RWPE2 (cell line): Measurements from ENCODE around the gene LUM.

Experiments used
- ATAC-seq: fragments of 200-7000 bp; cut with Tn5 transposase; 3 replicates; pipeline ENCODE4 v1.9.1; 2021; ENCODE audit warnings: low read depth
- DNase-seq: peaks from one replicate; pipeline ENCODE4 v3.0.0-alpha.2; 2020; ENCODE audit warnings: low spot score
- H3K27ac ChIP-seq: fragments of 450-650 bp; 2 replicates; pipeline ENCODE4 v1.5.1; 2017; ENCODE audit warnings: mild to moderate bottlenecking; ENCODE audit not compliant: poor library complexity, severe bottlenecking
- H3K27me3 ChIP-seq: fragments of 250-450 bp; sonication (Bioruptor Pico); 2 replicates; pipeline ENCODE4 v1.5.1; 2021; ENCODE audit warnings: mild to moderate bottlenecking, moderate library complexity; ENCODE audit not compliant: insufficient read depth, poor library complexity, severe bottlenecking
- H3K36me3 ChIP-seq: fragments of 250-450 bp; sonication (Bioruptor Pico); 2 replicates; pipeline ENCODE4 v1.5.1; 2020; ENCODE audit warnings: low read depth, mild to moderate bottlenecking, moderate library complexity
- H3K4me1 ChIP-seq: fragments of 250-450 bp; sonication (Bioruptor Pico); 2 replicates; pipeline ENCODE4 v1.5.1; 2021; ENCODE audit warnings: mild to moderate bottlenecking, moderate library complexity; ENCODE audit not compliant: insufficient read depth, poor library complexity, severe bottlenecking
- H3K4me3 ChIP-seq: fragments of 250-450 bp; sonication (Bioruptor Pico); 2 replicates; pipeline ENCODE4 v1.5.1; 2021; ENCODE audit warnings: mild to moderate bottlenecking, moderate library complexity; ENCODE audit not compliant: severe bottlenecking
- H3K9me3 ChIP-seq: fragments of 250-450 bp; sonication (Bioruptor Pico); 2 replicates; pipeline ENCODE4 v1.5.1; 2021; ENCODE audit warnings: mild to moderate bottlenecking, moderate library complexity; ENCODE audit not compliant: severe bottlenecking
- TF ChIP-seq, protein P1 (sequence below): fragments of 450-650 bp; IDR thresholded peaks from one replicate; pipeline ENCODE4 v1.5.1; 2017; ENCODE audit warnings: mild to moderate bottlenecking, moderate library complexity; ENCODE audit not compliant: poor library complexity, severe bottlenecking

Gene LUM

DNA sequence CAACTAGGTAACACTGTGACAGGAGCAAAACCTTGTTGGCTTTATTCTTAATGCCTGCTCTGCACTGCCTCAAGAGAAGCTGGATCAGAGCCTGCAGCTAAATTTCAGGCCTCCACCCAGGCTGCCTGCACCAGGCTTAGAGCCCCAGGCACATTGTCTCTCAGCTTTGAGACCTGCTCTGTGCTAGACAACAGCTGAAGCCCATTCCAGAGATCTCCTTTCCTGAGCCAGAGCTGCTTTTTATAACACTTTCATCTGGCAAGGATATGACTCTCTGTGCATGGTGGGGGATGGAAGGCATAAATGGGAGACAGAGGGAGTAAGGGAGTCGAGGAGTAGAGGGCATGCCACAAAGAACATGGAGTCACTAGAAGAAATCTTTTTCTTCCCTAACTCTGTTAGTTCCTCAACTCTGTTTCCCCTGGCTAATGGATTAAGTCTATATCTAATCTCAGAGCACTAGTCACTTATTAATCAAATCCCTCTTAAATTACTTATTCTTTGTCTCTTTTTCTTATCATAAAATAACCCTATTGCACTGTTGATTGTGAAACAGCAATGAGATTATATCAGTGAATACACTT is 27.1 kb upstream of the LUM start:
- no peak for DNase-seq
- Histone ChIP-seq H3K4me3 (no peak overlapping the region), H3K4me1 (no peaks in the 10 kb centered on the region)

DNA sequence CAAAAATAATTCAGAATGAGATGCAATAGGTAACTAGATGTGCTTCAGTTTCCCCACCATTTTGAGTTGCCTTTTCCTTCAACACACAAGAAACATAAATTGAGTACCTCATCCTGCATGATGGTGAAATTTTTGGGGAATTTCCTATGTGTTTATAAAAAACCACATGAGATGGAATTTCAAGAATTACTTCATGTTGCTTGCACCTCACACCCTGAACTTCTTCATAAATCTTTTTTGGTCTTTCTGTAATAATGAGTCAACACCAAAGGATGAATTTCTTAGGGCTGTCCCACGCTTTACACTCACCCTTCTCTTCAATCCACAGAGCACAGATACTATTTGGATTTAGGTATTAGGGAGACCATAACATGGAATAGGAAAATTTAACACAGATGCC is 22.6 kb upstream of the LUM start:
- TF ChIP-seq, protein P1, sequence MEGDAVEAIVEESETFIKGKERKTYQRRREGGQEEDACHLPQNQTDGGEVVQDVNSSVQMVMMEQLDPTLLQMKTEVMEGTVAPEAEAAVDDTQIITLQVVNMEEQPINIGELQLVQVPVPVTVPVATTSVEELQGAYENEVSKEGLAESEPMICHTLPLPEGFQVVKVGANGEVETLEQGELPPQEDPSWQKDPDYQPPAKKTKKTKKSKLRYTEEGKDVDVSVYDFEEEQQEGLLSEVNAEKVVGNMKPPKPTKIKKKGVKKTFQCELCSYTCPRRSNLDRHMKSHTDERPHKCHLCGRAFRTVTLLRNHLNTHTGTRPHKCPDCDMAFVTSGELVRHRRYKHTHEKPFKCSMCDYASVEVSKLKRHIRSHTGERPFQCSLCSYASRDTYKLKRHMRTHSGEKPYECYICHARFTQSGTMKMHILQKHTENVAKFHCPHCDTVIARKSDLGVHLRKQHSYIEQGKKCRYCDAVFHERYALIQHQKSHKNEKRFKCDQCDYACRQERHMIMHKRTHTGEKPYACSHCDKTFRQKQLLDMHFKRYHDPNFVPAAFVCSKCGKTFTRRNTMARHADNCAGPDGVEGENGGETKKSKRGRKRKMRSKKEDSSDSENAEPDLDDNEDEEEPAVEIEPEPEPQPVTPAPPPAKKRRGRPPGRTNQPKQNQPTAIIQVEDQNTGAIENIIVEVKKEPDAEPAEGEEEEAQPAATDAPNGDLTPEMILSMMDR: no peak
- no peak overlapping the region for H3K4me3 ChIP-seq
- peaks cover 1% of the 10 kb centered on the region for H3K9me3 ChIP-seq
- H3K27me3 ChIP-seq: no peaks in the 10 kb centered on the region
- no peak overlapping the region for H3K27ac ChIP-seq
- no peaks in the 10 kb centered on the region for H3K4me1 ChIP-seq
- ATAC-seq (no peak), DNase-seq (no peak)
- no peaks in the 10 kb centered on the region for H3K36me3 ChIP-seq

More for the DNA sequence above, 27.1 kb upstream of the LUM start:
- Histone ChIP-seq H3K27me3 (no peaks in the 10 kb centered on the region), H3K9me3 (peaks cover 1% of the 10 kb centered on the region), H3K27ac (no peak overlapping the region), H3K36me3 (no peaks in the 10 kb centered on the region)
- no peak for ATAC-seq
- TF ChIP-seq, protein P1: no peak

DNA sequence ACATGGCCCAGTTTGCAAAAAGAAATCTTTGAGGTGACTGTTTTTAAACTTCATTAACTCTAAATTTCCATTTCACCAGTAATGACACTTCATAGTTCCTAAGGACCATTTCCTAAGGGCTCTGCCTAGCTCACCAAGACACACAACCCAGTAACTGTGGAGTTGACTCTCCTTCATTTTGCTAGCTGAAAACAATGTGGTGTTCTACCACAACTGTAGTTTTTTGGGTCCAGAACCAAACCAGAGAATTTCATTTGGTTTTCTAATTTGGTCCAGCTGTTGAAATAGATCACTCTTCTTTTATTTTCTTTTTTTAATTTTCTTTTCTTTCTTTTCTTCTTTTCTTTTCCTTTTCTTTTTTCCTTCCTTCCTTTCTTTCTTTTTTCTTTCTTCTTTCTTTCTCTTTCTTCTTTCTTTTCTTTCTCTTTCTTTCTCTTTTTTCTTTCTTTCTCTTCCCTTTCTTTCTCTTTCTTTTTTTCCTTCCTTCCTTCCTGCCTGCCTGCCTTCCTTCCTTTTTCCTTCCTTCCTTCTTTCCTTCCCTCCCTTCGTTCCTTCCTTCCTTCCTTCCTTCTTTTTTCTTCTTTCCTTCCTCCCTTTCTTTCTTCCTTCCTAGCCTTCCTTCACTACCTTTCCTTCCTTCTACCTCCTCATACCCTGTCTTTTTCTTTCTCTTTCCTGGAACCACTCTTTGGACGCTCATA is 18.5 kb upstream of the LUM start:
- Histone ChIP-seq H3K36me3 (no peaks in the 10 kb centered on the region), H3K4me1 (peaks cover 10% of the 10 kb centered on the region), H3K27me3 (no peaks in the 10 kb centered on the region), H3K4me3 (no peak overlapping the region), H3K27ac (no peak overlapping the region), H3K9me3 (no peaks in the 10 kb centered on the region)
- TF ChIP-seq, protein P1: no peak
- ATAC-seq: no peak
- DNase-seq: no peak

GRCh38 chr12:91127751-91128150 is 16.5 kb upstream of the LUM start:
- DNase-seq (no peak), ATAC-seq (peak; percentile 49; the same call in 1 of the 3 replicates)
- TF ChIP-seq, protein P1: no peak
- no peaks in the 10 kb centered on the region for H3K9me3 ChIP-seq
- no peak overlapping the region for H3K4me3 ChIP-seq
- peaks cover 10% of the 10 kb centered on the region for H3K4me1 ChIP-seq
- H3K27me3 ChIP-seq: no peaks in the 10 kb centered on the region
- no peak overlapping the region for H3K27ac ChIP-seq
- H3K36me3 ChIP-seq: no peaks in the 10 kb centered on the region

DNA sequence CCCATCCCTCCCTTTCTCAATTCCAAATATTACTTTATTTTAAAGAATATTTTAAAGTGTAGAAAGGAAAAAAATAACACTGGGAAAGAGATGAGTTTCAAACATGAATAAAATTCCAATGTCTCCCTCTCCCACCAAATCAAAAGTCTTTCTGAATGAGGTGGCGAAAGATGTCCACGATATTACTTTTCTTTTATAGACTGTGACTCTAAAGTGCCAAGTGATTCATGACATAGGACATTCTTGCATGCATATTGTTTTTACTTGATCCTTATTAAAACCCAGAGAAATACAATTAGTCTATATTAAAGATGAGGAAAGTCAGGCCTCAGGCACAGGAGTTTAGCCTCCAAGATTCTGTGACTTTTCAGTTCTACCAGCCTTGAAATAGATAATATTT is 16.0 kb upstream of the LUM start:
- Histone ChIP-seq H3K27me3 (no peaks in the 10 kb centered on the region), H3K9me3 (no peaks in the 10 kb centered on the region), H3K4me1 (peaks cover 10% of the 10 kb centered on the region), H3K27ac (no peak overlapping the region), H3K4me3 (no peak overlapping the region), H3K36me3 (no peaks in the 10 kb centered on the region)
- ATAC-seq: no peak
- no peak for DNase-seq
- TF ChIP-seq, protein P1: no peak
